Activated naive CD4-positive, alpha-beta T cell treated with anti-CD3 and anti-CD28 coated beads, Interleukin-2, amount 50 U/mL, for 24 hours (primary cell): Measurements from ENCODE around the gene NPAS2.

Source experiments
- H3K27ac Mint-ChIP-seq: one replicate; pipeline ENCODE4 v1.8.0; 2021; ENCODE audit warnings: mild to moderate bottlenecking, mixed read lengths
- H3K27me3 Mint-ChIP-seq: one replicate; pipeline ENCODE4 v1.8.0; 2021; ENCODE audit warnings: mixed read lengths
- H3K36me3 Mint-ChIP-seq: one replicate; pipeline ENCODE4 v1.8.0; 2021; ENCODE audit warnings: mixed read lengths
- H3K4me1 Mint-ChIP-seq: one replicate; pipeline ENCODE4 v1.8.0; 2021; ENCODE audit warnings: mixed read lengths
- H3K4me3 Mint-ChIP-seq: one replicate; pipeline ENCODE4 v1.8.0; 2021; ENCODE audit warnings: mild to moderate bottlenecking, mixed read lengths
- H3K9me3 Mint-ChIP-seq: one replicate; pipeline ENCODE4 v1.8.0; 2021; ENCODE audit warnings: mixed read lengths

The NPAS2 gene

DNA sequence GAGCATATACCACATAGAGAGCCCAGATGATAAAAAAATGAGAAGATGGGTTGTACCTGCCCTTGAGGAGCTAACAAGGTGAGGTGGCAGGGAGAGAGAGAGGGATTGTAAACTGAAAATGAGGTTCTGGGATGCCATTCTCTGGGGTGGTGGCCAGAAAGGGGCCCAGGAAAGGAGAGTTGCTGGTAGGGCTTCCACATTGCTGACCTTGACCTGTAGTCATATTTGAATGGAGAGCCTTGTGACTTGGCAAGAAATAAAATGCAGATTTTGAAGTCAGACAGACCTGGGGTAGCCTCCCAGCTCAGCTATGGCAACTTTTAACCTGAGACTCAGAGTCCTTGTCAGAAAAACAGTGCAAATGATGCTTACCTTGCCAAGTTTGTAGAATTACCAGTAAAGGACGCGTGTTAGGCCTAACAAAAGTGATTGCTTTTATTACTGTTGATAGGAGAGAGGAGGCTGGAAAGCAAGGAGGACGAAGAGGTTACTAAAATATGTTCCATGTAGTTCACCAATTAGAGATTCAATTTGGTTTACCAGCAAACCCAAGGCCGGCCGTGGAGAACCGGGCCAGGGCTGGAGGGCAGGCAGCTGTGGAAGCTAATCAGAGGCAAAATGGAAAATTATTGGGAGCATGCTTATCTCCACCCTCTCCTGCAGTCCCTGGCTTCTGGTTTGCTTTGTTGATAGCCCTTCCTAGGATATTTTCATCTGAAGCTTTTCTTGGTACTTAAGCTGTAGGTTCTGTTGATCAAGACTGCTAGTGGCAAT, 3.9 kb downstream of the NPAS2 start:
- no peak overlapping the region for H3K4me3 Mint-ChIP-seq
- peaks cover 31% of the 10 kb centered on the region for H3K4me1 Mint-ChIP-seq
- peak overlapping the region; percentile 53 for H3K27ac Mint-ChIP-seq

DNA sequence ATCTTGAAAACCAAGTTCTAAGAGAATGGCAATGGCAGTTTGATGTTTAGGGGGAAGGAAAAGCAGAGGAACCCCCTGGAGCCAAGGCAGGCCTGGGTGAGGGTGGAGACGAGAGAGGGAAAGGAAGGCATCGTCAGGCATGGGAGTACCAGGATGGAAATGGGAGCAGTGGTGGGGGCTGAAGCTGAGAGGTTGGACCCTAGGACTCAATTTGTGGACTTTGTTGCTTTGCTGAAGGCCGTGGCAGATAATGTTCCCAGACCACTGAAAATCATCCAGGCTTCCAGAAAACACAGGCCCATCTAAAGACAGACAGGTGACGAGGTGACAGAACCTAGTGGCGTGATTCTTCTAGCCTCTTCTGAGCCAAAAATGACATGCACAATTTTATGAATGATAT, 4.9 kb downstream of the NPAS2 start:
- Mint-ChIP-seq H3K9me3 (no peaks in the 10 kb centered on the region), H3K4me1 (peaks cover 33% of the 10 kb centered on the region), H3K27me3 (peaks cover 13% of the 10 kb centered on the region), H3K27ac (no peak overlapping the region), H3K36me3 (peaks cover 2% of the 10 kb centered on the region), H3K4me3 (no peak overlapping the region)

More for the DNA sequence above, 3.9 kb downstream of the NPAS2 start:
- peaks cover 2% of the 10 kb centered on the region for H3K36me3 Mint-ChIP-seq
- H3K27me3 Mint-ChIP-seq: peaks cover 13% of the 10 kb centered on the region
- H3K9me3 Mint-ChIP-seq: no peaks in the 10 kb centered on the region

DNA sequence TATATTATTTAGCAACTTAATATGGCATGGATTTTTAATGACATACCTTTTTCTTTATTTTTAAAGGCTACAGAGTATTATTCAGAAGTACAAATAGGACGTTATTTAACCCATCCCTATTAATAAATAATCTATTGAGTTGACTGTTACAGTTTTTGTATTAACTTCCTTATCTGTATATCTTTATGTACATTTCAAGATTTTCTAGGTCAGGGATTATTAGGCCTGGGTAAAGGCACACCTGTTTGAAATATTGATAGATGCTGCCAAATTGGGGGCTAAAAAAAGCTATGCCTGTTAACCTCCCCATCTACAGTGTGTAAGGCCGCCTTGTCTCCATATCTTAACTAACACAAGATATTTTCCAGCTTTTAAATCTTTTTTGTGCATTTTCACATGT, 6.6 kb downstream of the NPAS2 start:
- H3K36me3 Mint-ChIP-seq: peaks cover 2% of the 10 kb centered on the region
- H3K9me3 Mint-ChIP-seq: no peaks in the 10 kb centered on the region
- no peak overlapping the region for H3K4me3 Mint-ChIP-seq
- H3K27me3 Mint-ChIP-seq: peaks cover 10% of the 10 kb centered on the region
- H3K4me1 Mint-ChIP-seq: peaks cover 28% of the 10 kb centered on the region
- no peak overlapping the region for H3K27ac Mint-ChIP-seq

DNA sequence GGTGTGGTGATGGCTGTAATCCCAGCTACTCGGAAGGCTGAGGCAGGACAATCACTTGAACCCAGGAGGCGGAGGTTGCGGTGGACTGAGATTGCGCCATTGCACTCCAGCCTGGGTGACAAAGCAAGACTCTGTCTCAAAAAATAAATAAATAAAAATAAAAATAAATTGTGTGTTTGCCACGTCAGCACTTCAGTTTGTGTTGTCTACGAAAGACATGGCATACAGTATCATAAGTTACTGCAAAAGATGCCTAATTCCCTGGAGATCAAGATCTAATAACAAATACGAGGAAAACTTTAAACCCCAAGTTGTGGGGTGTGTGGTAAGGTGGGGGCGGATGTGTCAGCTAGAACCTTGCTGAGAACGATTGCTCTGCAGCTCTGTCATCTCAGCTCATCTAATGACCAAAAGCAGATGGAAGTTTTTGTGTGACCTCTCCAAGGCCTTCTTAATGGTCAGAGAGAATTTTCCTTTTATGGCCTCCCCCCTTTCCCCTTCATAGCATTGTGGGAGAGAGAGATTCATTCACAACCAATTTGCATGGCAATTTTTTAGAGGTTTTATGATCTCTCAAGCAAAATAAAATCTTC, 11.3 kb downstream of the NPAS2 start:
- H3K27me3 Mint-ChIP-seq: no peaks in the 10 kb centered on the region
- no peak overlapping the region for H3K27ac Mint-ChIP-seq
- H3K4me1 Mint-ChIP-seq: peaks cover 7% of the 10 kb centered on the region
- H3K9me3 Mint-ChIP-seq: no peaks in the 10 kb centered on the region
- H3K36me3 Mint-ChIP-seq: no peaks in the 10 kb centered on the region
- H3K4me3 Mint-ChIP-seq: no peak overlapping the region

DNA sequence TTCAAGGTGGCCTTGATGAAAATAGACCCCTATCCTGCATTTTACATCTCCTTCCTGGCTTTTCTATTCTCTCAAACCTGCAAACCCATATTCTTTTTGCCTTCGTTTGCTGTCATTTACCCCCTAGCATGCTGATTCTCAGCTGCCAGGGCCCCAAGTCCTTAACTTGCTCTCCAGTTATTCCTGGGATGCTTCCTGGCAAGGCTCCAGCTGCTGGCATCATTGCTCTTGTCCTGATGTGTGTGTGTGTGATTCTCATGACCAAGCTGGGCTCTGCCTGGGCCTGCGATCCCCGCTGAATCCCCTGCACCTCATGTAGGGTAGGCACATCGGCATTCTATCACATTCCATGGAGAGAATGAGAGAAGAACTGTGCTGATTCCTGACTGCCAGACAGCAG, 11.9 kb downstream of the NPAS2 start:
- Mint-ChIP-seq H3K27me3 (no peaks in the 10 kb centered on the region), H3K27ac (no peak overlapping the region), H3K4me3 (no peak overlapping the region), H3K9me3 (no peaks in the 10 kb centered on the region), H3K4me1 (peaks cover 7% of the 10 kb centered on the region), H3K36me3 (no peaks in the 10 kb centered on the region)

DNA sequence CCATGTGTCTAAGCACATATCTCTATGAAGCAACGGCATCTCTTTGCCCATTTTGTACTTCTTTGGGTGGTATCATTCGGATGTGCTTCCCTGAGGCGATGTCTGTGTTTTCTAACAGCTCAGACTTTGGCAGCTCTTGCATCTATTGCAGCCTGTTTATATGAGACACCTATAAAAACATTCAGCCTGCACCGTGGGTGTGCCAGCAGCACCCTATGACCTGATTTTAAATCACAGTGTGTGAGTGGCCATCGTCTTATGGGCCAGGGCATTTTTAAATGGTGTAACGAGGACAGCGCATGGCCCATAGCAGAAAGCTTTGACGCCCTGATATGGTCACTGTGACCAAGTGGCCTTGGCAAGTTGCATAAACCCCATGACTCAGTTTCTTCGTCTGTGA, 12.9 kb downstream of the NPAS2 start:
- Mint-ChIP-seq H3K27ac (no peak overlapping the region), H3K4me1 (peaks cover 7% of the 10 kb centered on the region), H3K9me3 (no peaks in the 10 kb centered on the region), H3K27me3 (no peaks in the 10 kb centered on the region), H3K4me3 (no peak overlapping the region), H3K36me3 (no peaks in the 10 kb centered on the region)

DNA sequence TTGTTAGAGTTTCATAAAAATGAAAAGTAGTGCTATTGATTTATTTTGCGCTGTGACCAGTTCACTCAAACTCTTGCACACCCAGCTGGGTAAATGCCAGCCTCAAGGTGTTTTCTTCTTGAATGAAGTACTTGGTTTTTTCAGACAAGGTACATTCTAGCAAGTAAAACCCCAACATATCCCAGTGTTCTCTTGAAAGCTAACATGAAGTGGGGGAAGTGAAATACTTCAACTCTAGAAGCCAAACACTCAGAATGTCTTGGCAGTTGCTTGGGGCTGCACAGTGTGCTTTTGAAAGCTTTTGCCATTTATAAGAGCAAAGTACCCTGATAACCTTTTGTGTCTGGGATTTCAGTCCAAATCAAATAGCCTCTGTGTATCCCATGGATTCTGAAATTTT, 13.4 kb downstream of the NPAS2 start:
- no peak overlapping the region for H3K27ac Mint-ChIP-seq
- H3K4me3 Mint-ChIP-seq: no peak overlapping the region
- no peaks in the 10 kb centered on the region for H3K27me3 Mint-ChIP-seq

DNA sequence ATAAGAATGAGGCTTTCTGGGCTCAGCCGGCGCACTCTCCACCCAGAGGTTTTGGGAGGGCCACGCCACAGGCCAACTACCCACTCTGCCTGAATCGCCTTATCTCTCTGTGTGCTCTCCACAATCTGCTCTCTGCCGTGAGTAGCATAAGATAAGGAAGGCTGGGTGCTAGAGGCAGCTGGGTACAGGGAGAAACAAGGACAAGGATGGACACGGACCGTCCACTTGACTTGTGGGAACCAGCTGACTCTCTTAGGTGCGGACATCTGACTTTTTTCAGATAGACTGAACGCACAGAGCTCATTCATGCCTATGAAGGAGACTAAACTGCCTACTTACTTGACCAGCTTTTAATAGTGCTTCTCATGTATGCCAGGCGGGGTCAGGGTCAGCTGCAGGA, 14.3 kb downstream of the NPAS2 start:
- Mint-ChIP-seq H3K4me3 (no peak overlapping the region), H3K9me3 (no peaks in the 10 kb centered on the region), H3K27me3 (no peaks in the 10 kb centered on the region), H3K27ac (no peak overlapping the region), H3K4me1 (peaks cover 7% of the 10 kb centered on the region), H3K36me3 (no peaks in the 10 kb centered on the region)

More for the DNA sequence above, 13.4 kb downstream of the NPAS2 start:
- no peaks in the 10 kb centered on the region for H3K9me3 Mint-ChIP-seq
- peaks cover 7% of the 10 kb centered on the region for H3K4me1 Mint-ChIP-seq
- H3K36me3 Mint-ChIP-seq: no peaks in the 10 kb centered on the region

DNA sequence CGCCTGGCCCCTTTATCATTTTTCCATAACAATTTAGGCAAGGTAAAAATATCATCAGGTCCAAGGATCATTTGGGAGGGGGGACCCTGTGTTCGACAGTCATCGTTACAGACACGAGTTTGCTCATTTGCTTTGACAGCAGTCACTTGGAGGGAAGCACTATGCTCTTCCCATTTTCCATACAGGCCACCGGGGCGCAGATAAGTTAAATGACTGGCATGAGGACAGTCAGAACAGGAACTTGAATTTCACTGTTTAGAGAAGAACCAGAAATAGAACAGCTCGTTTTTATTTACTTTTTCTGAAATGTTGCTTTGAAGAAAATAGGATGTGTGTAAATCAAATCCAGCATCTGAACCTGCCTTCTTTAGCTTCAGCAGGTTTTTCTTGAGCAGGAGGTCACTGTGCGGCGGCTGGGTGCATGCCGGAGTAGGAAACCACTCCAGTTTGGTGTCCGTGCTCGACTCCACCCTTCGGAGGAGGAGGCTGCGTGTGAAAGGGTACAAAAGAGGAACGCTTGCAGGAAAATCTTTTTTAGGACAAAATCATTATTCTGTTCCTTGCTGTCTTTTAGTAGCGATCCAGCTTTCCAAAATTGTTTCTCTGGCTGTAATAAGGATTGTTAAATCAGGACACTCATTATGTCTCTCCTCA, 15.2 kb downstream of the NPAS2 start:
- no peak overlapping the region for H3K27ac Mint-ChIP-seq
- H3K4me1 Mint-ChIP-seq: no peaks in the 10 kb centered on the region
- H3K4me3 Mint-ChIP-seq: no peak overlapping the region
- no peaks in the 10 kb centered on the region for H3K36me3 Mint-ChIP-seq
- no peaks in the 10 kb centered on the region for H3K9me3 Mint-ChIP-seq
- no peaks in the 10 kb centered on the region for H3K27me3 Mint-ChIP-seq

DNA sequence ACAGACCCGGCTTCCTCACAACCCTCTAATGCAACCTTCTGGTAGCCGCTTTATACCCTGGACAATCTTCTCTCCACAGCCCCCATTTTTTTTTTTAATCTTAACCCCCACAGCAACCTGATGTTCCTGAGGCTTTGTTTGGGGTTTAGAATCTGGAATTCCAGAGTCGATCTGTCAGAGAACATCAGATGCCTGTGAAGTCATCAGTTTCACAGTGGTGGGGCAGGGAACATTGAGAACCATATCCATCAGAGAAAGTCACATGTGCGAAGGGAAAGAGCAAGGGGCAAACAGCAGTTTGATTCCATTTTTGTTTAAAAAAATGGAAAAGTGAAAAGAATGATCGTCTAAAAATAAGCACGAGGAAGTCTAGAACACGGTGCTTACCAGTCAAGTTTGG, 20.6 kb downstream of the NPAS2 start:
- Mint-ChIP-seq H3K27ac (no peak overlapping the region), H3K36me3 (peaks cover 6% of the 10 kb centered on the region), H3K4me3 (no peak overlapping the region)

DNA sequence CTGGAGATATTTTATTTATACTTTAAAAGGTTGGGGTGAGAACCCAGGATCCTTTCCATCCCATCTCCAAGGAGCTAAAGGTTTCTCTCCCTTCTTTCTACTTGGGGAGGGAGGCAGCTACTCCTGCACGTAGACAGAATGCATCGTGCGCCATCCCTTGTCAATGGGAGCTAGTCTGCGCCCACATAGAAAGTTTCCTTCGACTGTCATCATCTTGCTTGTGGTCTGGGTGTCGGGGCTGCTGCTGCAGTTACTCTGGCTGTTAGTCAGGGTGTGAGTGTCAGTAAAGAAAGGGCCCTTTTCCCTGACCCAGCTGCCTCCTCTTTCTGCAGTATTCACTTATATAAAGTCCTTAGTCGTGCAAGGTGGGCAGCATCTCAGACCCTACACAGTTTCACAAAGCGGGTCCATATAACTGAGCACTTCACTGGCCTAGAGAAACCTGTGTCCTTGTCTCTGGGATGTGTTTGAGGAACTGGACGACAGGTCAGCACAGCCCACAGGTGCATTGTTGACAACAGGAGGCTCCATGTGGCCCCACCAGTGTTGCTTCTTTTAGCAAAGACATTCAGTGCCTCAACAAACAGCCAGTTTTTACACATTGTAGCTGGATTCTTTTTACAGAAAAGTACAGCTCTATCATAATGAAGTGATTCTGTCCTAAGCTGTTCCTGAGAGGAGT, 22.4 kb downstream of the NPAS2 start:
- Mint-ChIP-seq H3K4me3 (no peak overlapping the region), H3K27ac (no peak overlapping the region), H3K27me3 (no peaks in the 10 kb centered on the region), H3K9me3 (no peaks in the 10 kb centered on the region), H3K4me1 (no peaks in the 10 kb centered on the region), H3K36me3 (peaks cover 7% of the 10 kb centered on the region)

More for the DNA sequence above, 20.6 kb downstream of the NPAS2 start:
- H3K4me1 Mint-ChIP-seq: no peaks in the 10 kb centered on the region
- no peaks in the 10 kb centered on the region for H3K27me3 Mint-ChIP-seq
- H3K9me3 Mint-ChIP-seq: no peaks in the 10 kb centered on the region

DNA sequence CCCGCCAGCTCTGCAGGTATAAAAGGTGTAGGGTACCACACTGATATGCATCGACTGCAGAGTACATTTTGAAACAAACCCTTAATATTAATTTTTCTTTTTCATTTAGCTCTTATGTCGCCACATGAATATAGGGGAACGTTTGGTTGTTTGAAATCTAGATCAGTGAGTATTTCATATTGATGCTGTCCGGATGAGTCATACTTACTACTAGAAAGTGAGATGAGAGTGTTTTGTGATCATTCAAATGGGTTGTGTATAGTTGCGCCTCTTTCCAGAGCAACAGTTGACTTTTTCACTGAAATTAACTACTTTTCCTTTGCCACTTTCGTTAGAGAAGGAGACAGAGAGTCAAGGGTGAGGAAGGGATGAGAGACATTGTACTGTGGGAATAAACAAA, 24.6 kb downstream of the NPAS2 start:
- H3K36me3 Mint-ChIP-seq: peaks cover 7% of the 10 kb centered on the region
- H3K27me3 Mint-ChIP-seq: no peaks in the 10 kb centered on the region
- H3K4me1 Mint-ChIP-seq: no peaks in the 10 kb centered on the region
- H3K27ac Mint-ChIP-seq: no peak overlapping the region
- H3K4me3 Mint-ChIP-seq: no peak overlapping the region
- H3K9me3 Mint-ChIP-seq: no peaks in the 10 kb centered on the region

DNA sequence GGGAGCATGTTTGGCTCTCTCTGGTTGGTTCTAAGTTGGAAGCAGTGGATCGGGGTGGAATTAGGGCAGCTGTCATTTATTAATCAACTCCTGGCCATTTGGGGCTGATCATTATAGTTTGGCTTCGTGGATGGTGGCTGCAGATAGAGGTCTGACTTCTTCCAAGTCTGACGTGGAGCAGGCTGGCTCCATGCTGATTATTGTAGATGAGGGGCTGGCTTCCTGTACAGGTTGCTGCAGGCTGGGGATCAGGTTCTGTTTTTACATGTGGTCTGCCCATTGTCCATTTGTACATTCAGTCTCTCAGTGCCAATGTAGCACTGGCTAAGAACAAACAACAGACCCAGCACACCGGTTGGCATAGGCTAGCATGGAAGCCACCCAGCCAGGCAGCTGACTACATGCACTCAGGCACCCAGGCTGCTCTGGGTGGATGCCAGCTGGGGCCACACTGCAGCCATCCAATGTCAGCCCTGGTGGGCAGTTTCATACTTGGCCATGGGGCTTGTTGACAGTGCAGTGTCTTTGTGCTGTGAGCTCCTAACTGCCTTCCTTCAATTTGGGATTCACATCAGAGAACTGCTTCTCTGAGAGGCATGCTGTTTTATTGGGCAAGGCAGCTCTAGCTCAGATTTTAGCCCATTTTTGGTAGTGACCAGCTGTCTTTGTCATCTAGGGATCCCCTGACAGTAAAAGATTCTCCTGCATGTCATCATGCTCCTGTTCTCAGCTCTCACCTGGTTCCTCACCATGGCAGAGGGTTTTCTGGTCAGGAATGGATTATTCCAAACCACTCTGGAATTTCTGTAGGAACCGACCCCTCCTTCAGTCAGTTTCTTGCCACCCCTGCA, 25.4 kb downstream of the NPAS2 start:
- H3K9me3 Mint-ChIP-seq: no peaks in the 10 kb centered on the region

DNA sequence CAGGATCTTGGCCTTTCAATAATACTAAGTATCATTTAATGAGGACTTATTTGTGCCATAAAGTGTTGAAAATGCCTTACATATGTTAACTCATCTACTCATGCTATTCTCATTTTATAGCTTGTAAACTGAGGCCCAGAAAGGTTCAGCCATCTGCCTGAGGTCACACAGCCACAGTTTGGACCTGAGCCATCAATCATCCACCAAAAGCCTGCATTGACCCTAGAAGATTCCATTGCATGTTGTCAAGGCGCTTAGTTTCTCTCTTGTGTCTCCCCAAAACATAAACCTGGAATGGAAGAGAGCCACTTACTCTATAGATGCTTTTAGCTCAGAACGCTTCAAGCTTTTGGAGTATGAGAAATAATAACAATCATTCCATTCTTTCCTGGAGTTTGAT, 26.8 kb downstream of the NPAS2 start:
- H3K36me3 Mint-ChIP-seq: peaks cover 8% of the 10 kb centered on the region
- no peak overlapping the region for H3K4me3 Mint-ChIP-seq
- no peaks in the 10 kb centered on the region for H3K4me1 Mint-ChIP-seq
- H3K27ac Mint-ChIP-seq: no peak overlapping the region
- no peaks in the 10 kb centered on the region for H3K27me3 Mint-ChIP-seq
- H3K9me3 Mint-ChIP-seq: no peaks in the 10 kb centered on the region

More for the DNA sequence above, 25.4 kb downstream of the NPAS2 start:
- Mint-ChIP-seq H3K4me3 (no peak overlapping the region), H3K36me3 (peaks cover 7% of the 10 kb centered on the region), H3K27ac (no peak overlapping the region), H3K4me1 (no peaks in the 10 kb centered on the region), H3K27me3 (no peaks in the 10 kb centered on the region)

DNA sequence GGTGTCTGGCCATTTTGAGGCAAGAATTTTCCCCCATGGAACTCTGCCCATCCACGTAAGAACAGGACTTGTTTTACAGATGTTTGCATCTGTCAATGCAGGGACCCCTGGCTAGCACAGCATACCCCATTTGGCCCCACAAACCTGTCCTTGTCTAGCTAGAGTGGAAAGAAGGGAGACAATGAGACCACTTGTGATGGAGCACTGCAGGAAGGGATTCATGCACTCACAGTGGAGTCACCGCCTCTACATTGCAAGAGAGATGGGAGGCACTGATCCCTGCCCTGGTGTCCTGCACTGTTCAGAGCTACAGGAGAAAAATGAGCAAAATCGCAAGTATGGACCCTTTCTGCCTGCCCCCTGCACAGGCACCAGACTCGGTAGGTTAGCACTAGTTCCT, 32.5 kb downstream of the NPAS2 start:
- H3K9me3 Mint-ChIP-seq: no peaks in the 10 kb centered on the region
- peaks cover 2% of the 10 kb centered on the region for H3K36me3 Mint-ChIP-seq
- no peak overlapping the region for H3K27ac Mint-ChIP-seq
- H3K4me1 Mint-ChIP-seq: peaks cover 4% of the 10 kb centered on the region
- H3K27me3 Mint-ChIP-seq: no peaks in the 10 kb centered on the region
- no peak overlapping the region for H3K4me3 Mint-ChIP-seq
